K562 (cell line): ENCODE results near the gene MTOR. TPM values are rescaled to one million over a fixed set of nuclear protein-coding genes. Genes with fewer than 3 reads are reported as not detected.

Experiments
- BRD9 ChIP-seq: fragments of 450-650 bp; IDR thresholded peaks from 2 replicates; pipeline ENCODE4 v1.6.1; 2018; ENCODE audit warnings: low read depth; ENCODE audit not compliant: partially characterized antibody
- CAMTA2 ChIP-seq: fragments of 250-450 bp; sonication (Bioruptor Pico); conservative IDR thresholded peaks from 2 replicates; pipeline ENCODE4 v1.5.1; 2022
- CHCHD3 ChIP-seq: fragments of 250-450 bp; sonication (Bioruptor Pico); IDR thresholded peaks from 2 replicates; pipeline ENCODE4 v2.1.2; 2022; ENCODE audit warnings: mild to moderate bottlenecking
- ELF4 ChIP-seq: fragments of 450-650 bp; formaldehyde crosslinking; IDR thresholded peaks from 2 replicates; pipeline ENCODE4 v1.4.0; 2022; ENCODE audit warnings: missing genetic modification characterization
- KLF1 ChIP-seq: fragments of 450-650 bp; IDR thresholded peaks from 2 replicates; pipeline ENCODE4 v1.6.1; 2016; ENCODE audit warnings: missing genetic modification characterization, missing compliant biosample characterization
- KLF13 ChIP-seq: fragments of 450-650 bp; IDR thresholded peaks from 2 replicates; pipeline ENCODE4 v1.6.1; 2016; ENCODE audit warnings: missing genetic modification characterization, low read depth, mild to moderate bottlenecking, missing compliant biosample characterization, moderate library complexity, borderline replicate concordance
- PBX2 ChIP-seq, 2 experiments: IDR thresholded peaks in 1 of 2; conservative IDR thresholded peaks in 1 of 2; 2 replicates each; pipeline ENCODE4 v1.6.1; 2016; ENCODE audit warnings: low read depth in 2 of 2, mild to moderate bottlenecking in 1 of 2, missing compliant biosample characterization in 1 of 2, missing genetic modification characterization in 1 of 2, moderate library complexity in 1 of 2
- PTTG1 ChIP-seq: fragments of 450-650 bp; IDR thresholded peaks from 2 replicates; pipeline ENCODE4 v1.6.1; 2016; ENCODE audit warnings: low read depth, mild to moderate bottlenecking, missing genetic modification characterization, missing compliant biosample characterization
- RFX5 ChIP-seq: IDR thresholded peaks from 2 replicates; pipeline ENCODE4 v1.6.1; 2011; ENCODE audit warnings: low read depth, mild to moderate bottlenecking, improper control_type of control experiment, low read length
- STAT5B ChIP-seq: fragments of 250-450 bp; sonication (Bioruptor Pico); IDR thresholded peaks from 2 replicates; pipeline ENCODE4 v1.8.0; 2021; ENCODE audit warnings: mild to moderate bottlenecking, inconsistent platforms
- ZNF282 ChIP-seq: sonication (generic); formaldehyde crosslinking; IDR thresholded peaks from 2 replicates; pipeline ENCODE4 v1.8.1; 2023; ENCODE audit warnings: missing genetic modification reagents
- ZNF518B ChIP-seq: fragments of 250-450 bp; sonication (Bioruptor Pico); IDR thresholded peaks from 2 replicates; pipeline ENCODE4 v1.5.0; 2021; ENCODE audit warnings: mild to moderate bottlenecking, moderate library complexity
- polyA plus RNA-seq, 8 experiments: library from polyadenylated mRNA; depleted of rRNA in 4 of 8; stranded (reverse) in 5 of 8; unstranded in 3 of 8; fragments of >200 nt; fragmentation: Nextera tagmentation in 2 of 8; fragmentation: Illumina TruSeq in 1 of 8; extraction: Ambion mirVana in 2 of 8; extraction: Trizol in 1 of 8; gene quantifications; 2 replicates each; pipeline versions ENCODE4 v1.2.1 to v1.2.3, GENCODE V29; 2011 to 2014; ENCODE audit warnings: inconsistent platforms in 1 of 8, missing spikeins in 1 of 8
- total RNA-seq, 7 experiments: library from RNA; depleted of rRNA in 6 of 7; stranded (reverse); fragments of >200 nt in 6 of 7; fragmentation: Illumina TruSeq in 2 of 7; extraction: Trizol in 2 of 7; gene quantifications; 2 replicates each; pipeline versions ENCODE4 v1.2.1 to v1.2.3, GENCODE V29; 2011 to 2021; ENCODE audit warnings: low replicate concordance in 1 of 7
- TF ChIP-seq, protein P1 (sequence below): fragments of 150-350 bp; IDR thresholded peaks from 2 replicates; pipeline ENCODE4 v1.6.1; 2014; ENCODE audit warnings: low read depth, mild to moderate bottlenecking, low read length, borderline replicate concordance

Gene MTOR
- total and polyA plus RNA-seq, 9 of the 15 experiments (the other 6 are each of a cell fraction or from before 2014, with no cell fraction given) = 11.4 to 71.4 (median 52.2) TPM

GRCh38 chr1:11272832-11273594 lies 10.7 kb upstream of the MTOR start, which contains the start of gene UBIAD1 (continued):
- no peak for TF ChIP-seq RFX5
- peak; percentile 84 for TF ChIP-seq KLF13 (tag)
- no peak for TF ChIP-seq CAMTA2
- TF ChIP-seq PTTG1 (tag) = no peak
- peak; percentile 80; the same call in 1 of the 2 replicates for TF ChIP-seq KLF1
- no peak for TF ChIP-seq STAT5B (CRISPR knock-in tag)
- no peak for TF ChIP-seq PBX2 (CRISPR knock-in tag; IDR thresholded peaks at IDR 0.05; ENCODE audit: low read depth)
- TF ChIP-seq PBX2 (tag; conservative IDR thresholded peaks at IDR 0.05; ENCODE audit: low read depth) = no peak
- TF ChIP-seq ZNF518B = no peak
- TF ChIP-seq ZNF282 (CRISPR knock-in tag) = peak; percentile 97
- TF ChIP-seq, protein P1, sequence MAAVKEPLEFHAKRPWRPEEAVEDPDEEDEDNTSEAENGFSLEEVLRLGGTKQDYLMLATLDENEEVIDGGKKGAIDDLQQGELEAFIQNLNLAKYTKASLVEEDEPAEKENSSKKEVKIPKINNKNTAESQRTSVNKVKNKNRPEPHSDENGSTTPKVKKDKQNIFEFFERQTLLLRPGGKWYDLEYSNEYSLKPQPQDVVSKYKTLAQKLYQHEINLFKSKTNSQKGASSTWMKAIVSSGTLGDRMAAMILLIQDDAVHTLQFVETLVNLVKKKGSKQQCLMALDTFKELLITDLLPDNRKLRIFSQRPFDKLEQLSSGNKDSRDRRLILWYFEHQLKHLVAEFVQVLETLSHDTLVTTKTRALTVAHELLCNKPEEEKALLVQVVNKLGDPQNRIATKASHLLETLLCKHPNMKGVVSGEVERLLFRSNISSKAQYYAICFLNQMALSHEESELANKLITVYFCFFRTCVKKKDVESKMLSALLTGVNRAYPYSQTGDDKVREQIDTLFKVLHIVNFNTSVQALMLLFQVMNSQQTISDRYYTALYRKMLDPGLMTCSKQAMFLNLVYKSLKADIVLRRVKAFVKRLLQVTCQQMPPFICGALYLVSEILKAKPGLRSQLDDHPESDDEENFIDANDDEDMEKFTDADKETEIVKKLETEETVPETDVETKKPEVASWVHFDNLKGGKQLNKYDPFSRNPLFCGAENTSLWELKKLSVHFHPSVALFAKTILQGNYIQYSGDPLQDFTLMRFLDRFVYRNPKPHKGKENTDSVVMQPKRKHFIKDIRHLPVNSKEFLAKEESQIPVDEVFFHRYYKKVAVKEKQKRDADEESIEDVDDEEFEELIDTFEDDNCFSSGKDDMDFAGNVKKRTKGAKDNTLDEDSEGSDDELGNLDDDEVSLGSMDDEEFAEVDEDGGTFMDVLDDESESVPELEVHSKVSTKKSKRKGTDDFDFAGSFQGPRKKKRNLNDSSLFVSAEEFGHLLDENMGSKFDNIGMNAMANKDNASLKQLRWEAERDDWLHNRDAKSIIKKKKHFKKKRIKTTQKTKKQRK = no peak
- no peak for TF ChIP-seq CHCHD3
- no peak for TF ChIP-seq ELF4 (CRISPR knock-in tag)
- TF ChIP-seq BRD9 = no peak
